ENCODE data around the gene HIF1A. TPM values are rescaled to one million over a fixed set of nuclear protein-coding genes. Genes with fewer than 3 reads are reported as not detected.

Gene HIF1A
- total and polyA plus RNA-seq, 2 experiments from 2014 or later, result 113 to 242 TPM

DNA sequence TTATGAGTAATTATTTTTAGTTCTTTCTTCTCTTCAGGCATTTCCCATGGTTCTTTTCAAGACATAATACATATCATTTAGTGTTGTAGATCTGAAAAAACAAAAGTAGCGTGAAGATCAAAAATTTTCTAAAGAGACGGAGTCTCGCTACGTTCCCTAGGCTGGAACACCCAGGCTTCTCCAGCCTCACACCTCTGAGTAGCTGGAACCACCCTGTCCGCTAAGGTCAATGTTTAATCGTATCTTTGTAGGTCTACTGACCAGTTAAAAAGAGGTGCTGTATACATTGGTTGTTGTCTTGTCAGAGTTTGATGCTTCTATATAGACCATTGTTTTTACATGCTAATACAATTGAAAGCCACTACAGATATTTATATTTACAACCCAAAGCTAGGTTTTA lies 1.3 kb upstream of the HIF1A start:
- peak overlapping the region; percentile 81 for H3K4me2 ChIP-seq
- H3K27me3 Mint-ChIP-seq (ENCODE audit: insufficient read depth, low read depth, poor library complexity), result peaks cover 5% of the 10 kb centered on the region
- peaks cover 31% of the 10 kb centered on the region for H3K4me1 ChIP-seq (ENCODE audit: insufficient read depth)
- H3F3A ChIP-seq (replicated peaks; ENCODE audit: low read depth), result no peaks in the 10 kb centered on the region
- TF ChIP-seq, protein P1, sequence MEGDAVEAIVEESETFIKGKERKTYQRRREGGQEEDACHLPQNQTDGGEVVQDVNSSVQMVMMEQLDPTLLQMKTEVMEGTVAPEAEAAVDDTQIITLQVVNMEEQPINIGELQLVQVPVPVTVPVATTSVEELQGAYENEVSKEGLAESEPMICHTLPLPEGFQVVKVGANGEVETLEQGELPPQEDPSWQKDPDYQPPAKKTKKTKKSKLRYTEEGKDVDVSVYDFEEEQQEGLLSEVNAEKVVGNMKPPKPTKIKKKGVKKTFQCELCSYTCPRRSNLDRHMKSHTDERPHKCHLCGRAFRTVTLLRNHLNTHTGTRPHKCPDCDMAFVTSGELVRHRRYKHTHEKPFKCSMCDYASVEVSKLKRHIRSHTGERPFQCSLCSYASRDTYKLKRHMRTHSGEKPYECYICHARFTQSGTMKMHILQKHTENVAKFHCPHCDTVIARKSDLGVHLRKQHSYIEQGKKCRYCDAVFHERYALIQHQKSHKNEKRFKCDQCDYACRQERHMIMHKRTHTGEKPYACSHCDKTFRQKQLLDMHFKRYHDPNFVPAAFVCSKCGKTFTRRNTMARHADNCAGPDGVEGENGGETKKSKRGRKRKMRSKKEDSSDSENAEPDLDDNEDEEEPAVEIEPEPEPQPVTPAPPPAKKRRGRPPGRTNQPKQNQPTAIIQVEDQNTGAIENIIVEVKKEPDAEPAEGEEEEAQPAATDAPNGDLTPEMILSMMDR (conservative IDR thresholded peaks at IDR 0.05; ENCODE audit: low read depth in 2 of 2), result no peak
- TF ChIP-seq, protein P2, sequence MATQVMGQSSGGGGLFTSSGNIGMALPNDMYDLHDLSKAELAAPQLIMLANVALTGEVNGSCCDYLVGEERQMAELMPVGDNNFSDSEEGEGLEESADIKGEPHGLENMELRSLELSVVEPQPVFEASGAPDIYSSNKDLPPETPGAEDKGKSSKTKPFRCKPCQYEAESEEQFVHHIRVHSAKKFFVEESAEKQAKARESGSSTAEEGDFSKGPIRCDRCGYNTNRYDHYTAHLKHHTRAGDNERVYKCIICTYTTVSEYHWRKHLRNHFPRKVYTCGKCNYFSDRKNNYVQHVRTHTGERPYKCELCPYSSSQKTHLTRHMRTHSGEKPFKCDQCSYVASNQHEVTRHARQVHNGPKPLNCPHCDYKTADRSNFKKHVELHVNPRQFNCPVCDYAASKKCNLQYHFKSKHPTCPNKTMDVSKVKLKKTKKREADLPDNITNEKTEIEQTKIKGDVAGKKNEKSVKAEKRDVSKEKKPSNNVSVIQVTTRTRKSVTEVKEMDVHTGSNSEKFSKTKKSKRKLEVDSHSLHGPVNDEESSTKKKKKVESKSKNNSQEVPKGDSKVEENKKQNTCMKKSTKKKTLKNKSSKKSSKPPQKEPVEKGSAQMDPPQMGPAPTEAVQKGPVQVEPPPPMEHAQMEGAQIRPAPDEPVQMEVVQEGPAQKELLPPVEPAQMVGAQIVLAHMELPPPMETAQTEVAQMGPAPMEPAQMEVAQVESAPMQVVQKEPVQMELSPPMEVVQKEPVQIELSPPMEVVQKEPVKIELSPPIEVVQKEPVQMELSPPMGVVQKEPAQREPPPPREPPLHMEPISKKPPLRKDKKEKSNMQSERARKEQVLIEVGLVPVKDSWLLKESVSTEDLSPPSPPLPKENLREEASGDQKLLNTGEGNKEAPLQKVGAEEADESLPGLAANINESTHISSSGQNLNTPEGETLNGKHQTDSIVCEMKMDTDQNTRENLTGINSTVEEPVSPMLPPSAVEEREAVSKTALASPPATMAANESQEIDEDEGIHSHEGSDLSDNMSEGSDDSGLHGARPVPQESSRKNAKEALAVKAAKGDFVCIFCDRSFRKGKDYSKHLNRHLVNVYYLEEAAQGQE (IDR thresholded peaks at IDR 0.05; ENCODE audit: unreplicated experiment), result no peak
- TF ChIP-seq NANOG (IDR thresholded peaks at IDR 0.05; ENCODE audit: borderline replicate concordance), result no peak
- TF ChIP-seq STAT1 (IDR thresholded peaks at IDR 0.05; ENCODE audit: unreplicated experiment), result no peak
- TF ChIP-seq, protein P3, sequence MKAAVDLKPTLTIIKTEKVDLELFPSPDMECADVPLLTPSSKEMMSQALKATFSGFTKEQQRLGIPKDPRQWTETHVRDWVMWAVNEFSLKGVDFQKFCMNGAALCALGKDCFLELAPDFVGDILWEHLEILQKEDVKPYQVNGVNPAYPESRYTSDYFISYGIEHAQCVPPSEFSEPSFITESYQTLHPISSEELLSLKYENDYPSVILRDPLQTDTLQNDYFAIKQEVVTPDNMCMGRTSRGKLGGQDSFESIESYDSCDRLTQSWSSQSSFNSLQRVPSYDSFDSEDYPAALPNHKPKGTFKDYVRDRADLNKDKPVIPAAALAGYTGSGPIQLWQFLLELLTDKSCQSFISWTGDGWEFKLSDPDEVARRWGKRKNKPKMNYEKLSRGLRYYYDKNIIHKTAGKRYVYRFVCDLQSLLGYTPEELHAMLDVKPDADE (IDR thresholded peaks at IDR 0.05), result no peak
- TF ChIP-seq, protein P4, sequence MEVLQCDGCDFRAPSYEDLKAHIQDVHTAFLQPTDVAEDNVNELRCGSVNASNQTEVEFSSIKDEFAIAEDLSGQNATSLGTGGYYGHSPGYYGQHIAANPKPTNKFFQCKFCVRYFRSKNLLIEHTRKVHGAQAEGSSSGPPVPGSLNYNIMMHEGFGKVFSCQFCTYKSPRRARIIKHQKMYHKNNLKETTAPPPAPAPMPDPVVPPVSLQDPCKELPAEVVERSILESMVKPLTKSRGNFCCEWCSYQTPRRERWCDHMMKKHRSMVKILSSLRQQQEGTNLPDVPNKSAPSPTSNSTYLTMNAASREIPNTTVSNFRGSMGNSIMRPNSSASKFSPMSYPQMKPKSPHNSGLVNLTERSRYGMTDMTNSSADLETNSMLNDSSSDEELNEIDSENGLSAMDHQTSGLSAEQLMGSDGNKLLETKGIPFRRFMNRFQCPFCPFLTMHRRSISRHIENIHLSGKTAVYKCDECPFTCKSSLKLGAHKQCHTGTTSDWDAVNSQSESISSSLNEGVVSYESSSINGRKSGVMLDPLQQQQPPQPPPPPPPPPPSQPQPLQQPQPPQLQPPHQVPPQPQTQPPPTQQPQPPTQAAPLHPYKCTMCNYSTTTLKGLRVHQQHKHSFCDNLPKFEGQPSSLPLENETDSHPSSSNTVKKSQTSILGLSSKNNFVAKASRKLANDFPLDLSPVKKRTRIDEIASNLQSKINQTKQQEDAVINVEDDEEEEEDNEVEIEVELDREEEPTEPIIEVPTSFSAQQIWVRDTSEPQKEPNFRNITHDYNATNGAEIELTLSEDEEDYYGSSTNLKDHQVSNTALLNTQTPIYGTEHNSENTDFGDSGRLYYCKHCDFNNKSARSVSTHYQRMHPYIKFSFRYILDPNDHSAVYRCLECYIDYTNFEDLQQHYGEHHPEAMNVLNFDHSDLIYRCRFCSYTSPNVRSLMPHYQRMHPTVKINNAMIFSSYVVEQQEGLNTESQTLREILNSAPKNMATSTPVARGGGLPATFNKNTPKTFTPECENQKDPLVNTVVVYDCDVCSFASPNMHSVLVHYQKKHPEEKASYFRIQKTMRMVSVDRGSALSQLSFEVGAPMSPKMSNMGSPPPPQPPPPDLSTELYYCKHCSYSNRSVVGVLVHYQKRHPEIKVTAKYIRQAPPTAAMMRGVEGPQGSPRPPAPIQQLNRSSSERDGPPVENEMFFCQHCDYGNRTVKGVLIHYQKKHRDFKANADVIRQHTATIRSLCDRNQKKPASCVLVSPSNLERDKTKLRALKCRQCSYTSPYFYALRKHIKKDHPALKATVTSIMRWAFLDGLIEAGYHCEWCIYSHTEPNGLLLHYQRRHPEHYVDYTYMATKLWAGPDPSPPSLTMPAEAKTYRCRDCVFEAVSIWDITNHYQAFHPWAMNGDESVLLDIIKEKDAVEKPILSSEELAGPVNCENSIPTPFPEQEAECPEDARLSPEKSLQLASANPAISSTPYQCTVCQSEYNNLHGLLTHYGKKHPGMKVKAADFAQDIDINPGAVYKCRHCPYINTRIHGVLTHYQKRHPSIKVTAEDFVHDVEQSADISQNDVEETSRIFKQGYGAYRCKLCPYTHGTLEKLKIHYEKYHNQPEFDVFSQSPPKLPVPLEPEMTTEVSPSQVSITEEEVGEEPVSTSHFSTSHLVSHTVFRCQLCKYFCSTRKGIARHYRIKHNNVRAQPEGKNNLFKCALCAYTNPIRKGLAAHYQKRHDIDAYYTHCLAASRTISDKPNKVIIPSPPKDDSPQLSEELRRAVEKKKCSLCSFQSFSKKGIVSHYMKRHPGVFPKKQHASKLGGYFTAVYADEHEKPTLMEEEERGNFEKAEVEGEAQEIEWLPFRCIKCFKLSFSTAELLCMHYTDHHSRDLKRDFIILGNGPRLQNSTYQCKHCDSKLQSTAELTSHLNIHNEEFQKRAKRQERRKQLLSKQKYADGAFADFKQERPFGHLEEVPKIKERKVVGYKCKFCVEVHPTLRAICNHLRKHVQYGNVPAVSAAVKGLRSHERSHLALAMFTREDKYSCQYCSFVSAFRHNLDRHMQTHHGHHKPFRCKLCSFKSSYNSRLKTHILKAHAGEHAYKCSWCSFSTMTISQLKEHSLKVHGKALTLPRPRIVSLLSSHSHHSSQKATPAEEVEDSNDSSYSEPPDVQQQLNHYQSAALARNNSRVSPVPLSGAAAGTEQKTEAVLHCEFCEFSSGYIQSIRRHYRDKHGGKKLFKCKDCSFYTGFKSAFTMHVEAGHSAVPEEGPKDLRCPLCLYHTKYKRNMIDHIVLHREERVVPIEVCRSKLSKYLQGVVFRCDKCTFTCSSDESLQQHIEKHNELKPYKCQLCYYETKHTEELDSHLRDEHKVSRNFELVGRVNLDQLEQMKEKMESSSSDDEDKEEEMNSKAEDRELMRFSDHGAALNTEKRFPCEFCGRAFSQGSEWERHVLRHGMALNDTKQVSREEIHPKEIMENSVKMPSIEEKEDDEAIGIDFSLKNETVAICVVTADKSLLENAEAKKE (CRISPR knock-in tag; IDR thresholded peaks at IDR 0.05), result no peak
- TF ChIP-seq POLR2AphosphoS5 (IDR thresholded peaks at IDR 0.05; ENCODE audit: low read depth), result no peak
- no peak for TF ChIP-seq EZH2phosphoT487 (IDR thresholded peaks at IDR 0.05; ENCODE audit: unreplicated experiment)
- no peak for TF ChIP-seq JUNB (IDR thresholded peaks at IDR 0.05; ENCODE audit: unreplicated experiment)
- no peak for TF ChIP-seq ZNF114 (CRISPR knock-in tag; IDR thresholded peaks at IDR 0.05)
- no peak for TF ChIP-seq CREB1 (CRISPR knock-in tag; IDR thresholded peaks at IDR 0.05; ENCODE audit: low read depth)
- TF ChIP-seq ZNF331 (CRISPR knock-in tag; IDR thresholded peaks at IDR 0.05; ENCODE audit: low read depth), result no peak
- TF ChIP-seq EZH2 (IDR thresholded peaks at IDR 0.05; ENCODE audit: low read depth, unreplicated experiment), result no peak
- H3K27me3 ChIP-seq (ENCODE audit: insufficient read depth), result no peaks in the 10 kb centered on the region
- H3K27ac Mint-ChIP-seq, result no peak overlapping the region
- peak overlapping the region; percentile 50 for H3K4me3 ChIP-seq
- H3K4me1 Mint-ChIP-seq, result peaks cover 31% of the 10 kb centered on the region
- no peak overlapping the region; the same call in 1 of the 2 replicates for H3K27ac ChIP-seq (ENCODE audit: low read depth)
- ATAC-seq, result no peak
- H3K36me3 ChIP-seq (ENCODE audit: insufficient read depth), result no peaks in the 10 kb centered on the region; the same call in 1 of the 2 replicates
- peaks cover 22% of the 10 kb centered on the region for H4K20me1 ChIP-seq (replicated peaks; ENCODE audit: insufficient read depth)
- H3K4me3 Mint-ChIP-seq, result peak overlapping the region; percentile 79
- H2AFZ ChIP-seq, result no peak overlapping the region
- no peaks in the 10 kb centered on the region for H3K9me2 ChIP-seq (ENCODE audit: insufficient read depth)
- no peaks in the 10 kb centered on the region; the same call in 2 of the 3 replicates for H3K9me3 Mint-ChIP-seq
- peaks cover 10% of the 10 kb centered on the region for H3K36me3 Mint-ChIP-seq (ENCODE audit: low read depth)
- DNase-seq (ENCODE audit: low spot score), result no peak
- peaks cover 36% of the 10 kb centered on the region for H3K79me2 ChIP-seq (replicated peaks; ENCODE audit: insufficient read depth)
